Activated gamma-delta T cell treated with Interleukin-2 at 50 U/mL for 16 hours (primary cell): ENCODE results near the gene RNU2-1.
"Not testable (repeated sequence)": the region's sequence is repeated elsewhere in the genome, so short reads cannot be mapped to it uniquely, and the experiment has no call there.

ENCODE experiments used
- DNase-seq: peaks from one replicate; pipeline ENCODE4 v3.0.0-alpha.2; 2020

Gene RNU2-1

GRCh38 chr17:43233877-43234276 is at the start of gene RNU2-1:
Gene RNU2-1, minus strand, starts transcription at chr17:43233977.
- DNase-seq: not testable (repeated sequence)

GRCh38 chr17:43272914-43273313 is 39.1 kb upstream of the RNU2-1 start:
- not testable (repeated sequence) for DNase-seq

- not testable (repeated sequence) for DNase-seq
Observed at GRCh38 chr17:43272483-43272882, 38.7 kb upstream of the RNU2-1 start.

- not testable (repeated sequence) for DNase-seq
Observed at GRCh38 chr17:43270552-43271504, 37.1 kb upstream of the RNU2-1 start.

- DNase-seq: not testable (repeated sequence)
Observed at GRCh38 chr17:43246456-43246855, 12.7 kb upstream of the RNU2-1 start.

- not testable (repeated sequence) for DNase-seq
Observed at GRCh38 chr17:43240596-43241352, 7.0 kb upstream of the RNU2-1 start.

GRCh38 chr17:43239597-43239996 is 5.8 kb upstream of the RNU2-1 start:
- not testable (repeated sequence) for DNase-seq

- not testable (repeated sequence) for DNase-seq
Observed at GRCh38 chr17:43233263-43233662, 514 bp downstream of the RNU2-1 start.

- not testable (repeated sequence) for DNase-seq
Observed at GRCh38 chr17:43232021-43232699, 1.6 kb downstream of the RNU2-1 start.

- not testable (repeated sequence) for DNase-seq
Observed at GRCh38 chr17:43231205-43232020, 2.4 kb downstream of the RNU2-1 start.

GRCh38 chr17:43228020-43228782 is 5.6 kb downstream of the RNU2-1 start, which contains the start of gene CCDC200:
Gene CCDC200, minus strand, starts transcription at chr17:43228623. Its CDS starts 69 bp downstream, at chr17:43228554.
- not testable (repeated sequence) for DNase-seq

- no peak for DNase-seq
Observed at GRCh38 chr17:43226393-43226792, 7.4 kb downstream of the RNU2-1 start.

- DNase-seq: no peak
Observed at GRCh38 chr17:43224146-43224705, 9.6 kb downstream of the RNU2-1 start.

GRCh38 chr17:43220511-43221125 is 13.2 kb downstream of the RNU2-1 start:
- DNase-seq: no peak

- no peak for DNase-seq
Observed at GRCh38 chr17:43219746-43220380, 13.9 kb downstream of the RNU2-1 start.

- no peak for DNase-seq
Observed at GRCh38 chr17:43219001-43219400, 14.8 kb downstream of the RNU2-1 start.

GRCh38 chr17:43217614-43218087 is 16.1 kb downstream of the RNU2-1 start:
- no peak for DNase-seq

GRCh38 chr17:43216762-43217613 is 16.8 kb downstream of the RNU2-1 start:
- DNase-seq: no peak

- no peak for DNase-seq
Observed at GRCh38 chr17:43216369-43216761, 17.4 kb downstream of the RNU2-1 start.
